DMS114 treated with DMSO at 0.1 percent for 48 hours (cell line): ENCODE measurements around the gene SF3B4.

Source experiments
- DNase-seq: peaks from one replicate; lab custom pipeline; 2025; ENCODE audit not compliant: unreplicated experiment; lab: John Stamatoyannopoulos, UW

SF3B4 gene

GRCh38 chr1:149934356-149934755 is 6.8 kb upstream of the SF3B4 start:
- DNase-seq = no peak

- no peak for DNase-seq
Measured at GRCh38 chr1:149933208-149933607, 5.6 kb upstream of the SF3B4 start.

GRCh38 chr1:149932474-149932873 is 4.9 kb upstream of the SF3B4 start:
- DNase-seq = no peak

- no peak for DNase-seq
Measured at GRCh38 chr1:149931212-149931790, 3.7 kb upstream of the SF3B4 start.

- DNase-seq = no peak
Measured at GRCh38 chr1:149929856-149930255, 2.3 kb upstream of the SF3B4 start.

GRCh38 chr1:149928401-149928724 is 760 bp upstream of the SF3B4 start:
- DNase-seq = no peak

GRCh38 chr1:149927056-149927562 is 494 bp downstream of the SF3B4 start:
- DNase-seq = no peak

GRCh38 chr1:149926296-149926695 is 1.3 kb downstream of the SF3B4 start:
- DNase-seq = no peak

GRCh38 chr1:149925751-149926150 is 1.9 kb downstream of the SF3B4 start:
- DNase-seq = no peak

- no peak for DNase-seq
Measured at GRCh38 chr1:149925345-149925744, 2.3 kb downstream of the SF3B4 start.

- DNase-seq = no peak
Measured at GRCh38 chr1:149923626-149924025, 4.0 kb downstream of the SF3B4 start.

- peak; percentile 54 for DNase-seq
Measured at GRCh38 chr1:149917571-149918144, 9.9 kb downstream of the SF3B4 start, which contains the start of gene SV2A. Gene SV2A, minus strand, starts transcription at chr1:149917844. Its CDS starts 4,004 bp downstream, at chr1:149913840.

- no peak for DNase-seq
Measured at GRCh38 chr1:149916898-149917252, 10.7 kb downstream of the SF3B4 start.

- no peak for DNase-seq
Measured at GRCh38 chr1:149916193-149916897, 11.3 kb downstream of the SF3B4 start.

- no peak for DNase-seq
Measured at GRCh38 chr1:149915429-149916192, 12.0 kb downstream of the SF3B4 start.

GRCh38 chr1:149914545-149914944 is 13.1 kb downstream of the SF3B4 start:
- DNase-seq = no peak

GRCh38 chr1:149906570-149907075 is 21.0 kb downstream of the SF3B4 start:
- DNase-seq = no peak

GRCh38 chr1:149903836-149904491 is 23.6 kb downstream of the SF3B4 start:
- DNase-seq = no peak

- DNase-seq = peak; percentile 96
Measured at GRCh38 chr1:149899460-149900284, 27.9 kb downstream of the SF3B4 start, which contains the start of gene BOLA1. Gene BOLA1, plus strand, starts transcription at chr1:149899568. Its CDS starts 492 bp downstream, at chr1:149900060.

- no peak for DNase-seq
Measured at GRCh38 chr1:149896575-149896974, 31.0 kb downstream of the SF3B4 start.
